Heart left ventricle (tissue), 13 donors: ENCODE results near the gene ATG14.

Source experiments
- POLR2A ChIP-seq, 2 donors: fragments of 450-650 bp; IDR thresholded peaks; one replicate each; pipeline ENCODE4 v1.6.1; 2017; ENCODE audit warnings: antibody characterized with exemption in 2 of 2, mild to moderate bottlenecking in 2 of 2, moderate library complexity in 2 of 2
- TF ChIP-seq, protein P1 (sequence below), 12 donors: fragments of 200-600 bp; sonication (generic) in 4 of 12; IDR thresholded peaks; one replicate each; pipeline versions ENCODE4 v1.5.0 to v1.8.0; 2018 to 2022; ENCODE audit warnings: antibody characterized with exemption in 12 of 12, mild to moderate bottlenecking in 5 of 12
- donor health status: ischemic (EF 13 %, LVEDD 7.1; RV severe dilation, severe dysfunction).
- donor health status: DM: no; HTN: yes; CAD: no.
- donor health status: DM: no; HTN: no; CAD: no.
- donor health status: ischemic (EF 25% LVEDD 6.9; RV normal size, moderate dysfunction).
- donor health status: ischemic (EF 25% LVEDD 5.7; RV mildly dilated, moderate dysfunction).
- donor health status: ischemic (EF 35%, LVEDD 5.7; RV mildly dilated, moderate dysfunction).
- donor health status: nonischemic (EF 11% LVEDD 7.7; RV severe dilation, severe dysfunction).
- donor health status: DM: yes; HTN: yes; CAD: no.
- donor health status: PGD.
- donor health status: ischemic (EF 29% LVEDD 5.4; RV normal size, mild dysfunction).
- donor health status: nonischemic (EF 23%, LVEDD 6.1; RV moderate dilation, normal function).

DNA sequence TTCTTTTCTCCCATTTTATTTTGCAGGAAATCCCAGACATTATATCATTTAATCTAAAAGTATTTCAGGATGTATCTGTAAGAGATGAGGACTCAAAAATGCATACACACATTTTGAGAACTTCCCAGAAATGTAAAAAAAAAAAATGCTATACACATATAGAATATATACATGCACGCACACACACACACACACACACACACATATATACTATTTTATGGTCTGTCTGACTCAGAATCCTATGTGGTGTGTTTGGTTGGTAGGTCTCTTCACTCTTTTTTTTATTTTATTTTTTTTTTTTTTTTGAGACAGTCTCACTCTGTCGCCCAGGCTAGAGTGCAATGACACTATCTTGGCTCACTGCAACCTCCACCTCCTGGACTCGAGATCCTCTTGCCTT, 74.9 kb downstream of the ATG14 start:
- TF ChIP-seq, protein P1, sequence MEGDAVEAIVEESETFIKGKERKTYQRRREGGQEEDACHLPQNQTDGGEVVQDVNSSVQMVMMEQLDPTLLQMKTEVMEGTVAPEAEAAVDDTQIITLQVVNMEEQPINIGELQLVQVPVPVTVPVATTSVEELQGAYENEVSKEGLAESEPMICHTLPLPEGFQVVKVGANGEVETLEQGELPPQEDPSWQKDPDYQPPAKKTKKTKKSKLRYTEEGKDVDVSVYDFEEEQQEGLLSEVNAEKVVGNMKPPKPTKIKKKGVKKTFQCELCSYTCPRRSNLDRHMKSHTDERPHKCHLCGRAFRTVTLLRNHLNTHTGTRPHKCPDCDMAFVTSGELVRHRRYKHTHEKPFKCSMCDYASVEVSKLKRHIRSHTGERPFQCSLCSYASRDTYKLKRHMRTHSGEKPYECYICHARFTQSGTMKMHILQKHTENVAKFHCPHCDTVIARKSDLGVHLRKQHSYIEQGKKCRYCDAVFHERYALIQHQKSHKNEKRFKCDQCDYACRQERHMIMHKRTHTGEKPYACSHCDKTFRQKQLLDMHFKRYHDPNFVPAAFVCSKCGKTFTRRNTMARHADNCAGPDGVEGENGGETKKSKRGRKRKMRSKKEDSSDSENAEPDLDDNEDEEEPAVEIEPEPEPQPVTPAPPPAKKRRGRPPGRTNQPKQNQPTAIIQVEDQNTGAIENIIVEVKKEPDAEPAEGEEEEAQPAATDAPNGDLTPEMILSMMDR (IDR thresholded peaks at IDR 0.05): no peak
- no peak for TF ChIP-seq POLR2A (IDR thresholded peaks at IDR 0.05)
